ENCODE measurements around the gene SPATA2L. TPM values are rescaled to one million over a fixed set of nuclear protein-coding genes. Genes with fewer than 3 reads are reported as not detected.
A peak's percentile ranks its signal among the peaks of the same experiment; 100 is the strongest.

The SPATA2L gene
- total and polyA plus RNA-seq, 2 of the 8 experiments (the other 6 are each of a cell fraction or from before 2014, with no cell fraction given), result 9.3 to 12.5 TPM

- TF ChIP-seq, protein P1, sequence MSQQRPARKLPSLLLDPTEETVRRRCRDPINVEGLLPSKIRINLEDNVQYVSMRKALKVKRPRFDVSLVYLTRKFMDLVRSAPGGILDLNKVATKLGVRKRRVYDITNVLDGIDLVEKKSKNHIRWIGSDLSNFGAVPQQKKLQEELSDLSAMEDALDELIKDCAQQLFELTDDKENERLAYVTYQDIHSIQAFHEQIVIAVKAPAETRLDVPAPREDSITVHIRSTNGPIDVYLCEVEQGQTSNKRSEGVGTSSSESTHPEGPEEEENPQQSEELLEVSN (IDR thresholded peaks at IDR 0.05), result peak; percentile 77
- no peak for TF ChIP-seq TBP (IDR thresholded peaks at IDR 0.05; ENCODE audit: low read depth, low read length)
- TF ChIP-seq KDM4A (IDR thresholded peaks at IDR 0.05; ENCODE audit: low read depth, low read length, severe bottlenecking), result peak; percentile 41
These were observed 14.2 kb downstream of the SPATA2L start (continued) for GRCh38 chr16:89687092-89687940.

Measured in H1 (cell line).